ENCODE measurements around the gene HAND1.

DNA sequence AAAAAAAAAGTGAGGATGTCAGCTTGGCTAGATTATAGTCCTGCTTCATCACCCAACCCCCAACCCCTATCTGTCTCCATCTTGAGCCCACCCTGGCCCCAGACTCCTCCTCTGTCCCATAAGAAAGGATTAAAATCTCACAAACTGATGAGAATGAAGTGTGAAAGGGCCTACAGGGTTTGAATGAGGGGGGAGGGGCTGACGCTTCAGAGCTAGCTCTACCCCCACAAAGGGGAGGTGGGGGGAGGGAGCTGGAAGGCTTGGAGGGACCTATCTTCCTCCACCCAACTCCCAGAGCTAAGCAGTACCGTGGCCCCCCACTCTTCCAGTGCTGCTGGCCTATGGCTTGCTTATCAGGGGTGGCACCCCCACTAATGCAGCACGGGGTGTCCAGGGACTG, 43.7 kb upstream of the HAND1 start:
- no peak for TF ChIP-seq CTCF (IDR thresholded peaks at IDR 0.05)
- TF ChIP-seq EZH2 (IDR thresholded peaks at IDR 0.05; ENCODE audit: borderline replicate concordance, insufficient read depth, low read depth, low read length, poor library complexity, severe bottlenecking): no peak
